ENCODE data around the gene CHRND. TPM values are rescaled to one million over a fixed set of nuclear protein-coding genes. Genes with fewer than 3 reads are reported as not detected.

Gene CHRND
- total and polyA plus RNA-seq, 2 experiments from 2014 or later = 0.10 to 0.11 TPM

GRCh38 chr2:232501331-232501771 lies 24.6 kb upstream of the CHRND start:
- no peaks in the 10 kb centered on the region for H3K9me3 Mint-ChIP-seq
- Histone ChIP-seq H3K4me1 (ENCODE audit: insufficient read depth) (peaks cover 21% of the 10 kb centered on the region; the same call in 1 of the 2 replicates), H3F3A (replicated peaks; ENCODE audit: low read depth) (no peaks in the 10 kb centered on the region; the same call in 1 of the 2 replicates), H2AFZ (no peak overlapping the region), H3K4me3 (no peak overlapping the region), H4K20me1 (replicated peaks; ENCODE audit: insufficient read depth) (no peaks in the 10 kb centered on the region), H3K27ac (ENCODE audit: low read depth) (no peak overlapping the region), H3K79me2 (replicated peaks; ENCODE audit: insufficient read depth) (no peaks in the 10 kb centered on the region), H3K4me2 (peak overlapping the region; percentile 93; the same call in 1 of the 2 replicates), H3K27me3 (ENCODE audit: insufficient read depth) (peaks cover 43% of the 10 kb centered on the region), H3K36me3 (ENCODE audit: insufficient read depth) (no peaks in the 10 kb centered on the region), H3K9me2 (ENCODE audit: insufficient read depth) (no peaks in the 10 kb centered on the region)
- ATAC-seq = no peak
- DNase-seq (ENCODE audit: low spot score) = no peak
- H3K4me3 Mint-ChIP-seq = peak overlapping the region; percentile 40; the same call in 2 of the 3 replicates
- H3K36me3 Mint-ChIP-seq (ENCODE audit: low read depth) = no peaks in the 10 kb centered on the region
- peaks cover 53% of the 10 kb centered on the region for H3K27me3 Mint-ChIP-seq (ENCODE audit: insufficient read depth, low read depth, poor library complexity)
- no peak overlapping the region for H3K27ac Mint-ChIP-seq
- no peak for TF ChIP-seq CREB1 (CRISPR knock-in tag; IDR thresholded peaks at IDR 0.05; ENCODE audit: low read depth)
- no peak for TF ChIP-seq NANOG (IDR thresholded peaks at IDR 0.05; ENCODE audit: borderline replicate concordance)
- TF ChIP-seq POLR2AphosphoS5 (IDR thresholded peaks at IDR 0.05; ENCODE audit: low read depth) = no peak
- no peak for TF ChIP-seq ZNF114 (CRISPR knock-in tag; IDR thresholded peaks at IDR 0.05)
- no peak for TF ChIP-seq EZH2 (IDR thresholded peaks at IDR 0.05; ENCODE audit: low read depth, unreplicated experiment)
- TF ChIP-seq ZNF331 (CRISPR knock-in tag; IDR thresholded peaks at IDR 0.05; ENCODE audit: low read depth) = no peak
- no peak for TF ChIP-seq REST (IDR thresholded peaks at IDR 0.05; ENCODE audit: unreplicated experiment)
- TF ChIP-seq CTCF (conservative IDR thresholded peaks at IDR 0.05; ENCODE audit: low read depth in 2 of 2) = no peak
- no peak for TF ChIP-seq JUNB (IDR thresholded peaks at IDR 0.05; ENCODE audit: unreplicated experiment)
- no peak for TF ChIP-seq STAT1 (IDR thresholded peaks at IDR 0.05; ENCODE audit: unreplicated experiment)
- peaks cover 30% of the 10 kb centered on the region for H3K4me1 Mint-ChIP-seq

- Histone ChIP-seq H3K9me2 (ENCODE audit: insufficient read depth) (no peaks in the 10 kb centered on the region), H3K79me2 (replicated peaks; ENCODE audit: insufficient read depth) (no peaks in the 10 kb centered on the region), H3K27ac (ENCODE audit: low read depth) (no peak overlapping the region), H3F3A (replicated peaks; ENCODE audit: low read depth) (no peaks in the 10 kb centered on the region; the same call in 1 of the 2 replicates), H3K36me3 (ENCODE audit: insufficient read depth) (no peaks in the 10 kb centered on the region), H3K4me1 (ENCODE audit: insufficient read depth) (peaks cover 21% of the 10 kb centered on the region; the same call in 1 of the 2 replicates), H2AFZ (no peak overlapping the region), H3K27me3 (ENCODE audit: insufficient read depth) (peaks cover 46% of the 10 kb centered on the region), H4K20me1 (replicated peaks; ENCODE audit: insufficient read depth) (no peaks in the 10 kb centered on the region), H3K4me3 (peak overlapping the region; percentile 72), H3K4me2 (peak overlapping the region; percentile 93)
- Mint-ChIP-seq H3K27me3 (ENCODE audit: insufficient read depth, low read depth, poor library complexity) (peaks cover 59% of the 10 kb centered on the region), H3K9me3 (no peaks in the 10 kb centered on the region), H3K27ac (no peak overlapping the region), H3K4me1 (peaks cover 33% of the 10 kb centered on the region), H3K4me3 (peak overlapping the region; percentile 81), H3K36me3 (ENCODE audit: low read depth) (no peaks in the 10 kb centered on the region)
- no peak for DNase-seq (ENCODE audit: low spot score)
- no peak for ATAC-seq
- TF ChIP-seq ZNF114 (CRISPR knock-in tag; IDR thresholded peaks at IDR 0.05) = no peak
These were observed 24.1 kb upstream of the CHRND start for GRCh38 chr2:232501794-232502390.

Measured in GM23338 (cell line).